Ishikawa (cell line): ENCODE data around the gene TJAP1.

Experiments
- CEBPB ChIP-seq: IDR thresholded peaks from 2 replicates; pipeline ENCODE4 v1.6.1; 2012
- CREB1 ChIP-seq: IDR thresholded peaks from 2 replicates; pipeline ENCODE4 v1.6.1; 2012; ENCODE audit warnings: low read depth
- EGR1 ChIP-seq: IDR thresholded peaks from 2 replicates; pipeline ENCODE4 v1.6.1; 2012
- EP300 ChIP-seq: IDR thresholded peaks from 2 replicates; pipeline ENCODE4 v1.6.1; 2012; ENCODE audit warnings: borderline replicate concordance
- FOXM1 ChIP-seq: IDR thresholded peaks from 2 replicates; pipeline ENCODE4 v1.6.1; 2012; ENCODE audit warnings: low read depth, borderline replicate concordance
- NFIC ChIP-seq: IDR thresholded peaks from 2 replicates; pipeline ENCODE4 v1.6.1; 2012
- RAD21 ChIP-seq: IDR thresholded peaks from 2 replicates; pipeline ENCODE4 v1.6.1; 2012; ENCODE audit warnings: low read depth
- TAF1 ChIP-seq: IDR thresholded peaks from 2 replicates; pipeline ENCODE4 v1.6.1; 2012; ENCODE audit warnings: low read depth, mild to moderate bottlenecking
- TCF12 ChIP-seq: IDR thresholded peaks from 2 replicates; pipeline ENCODE4 v1.6.1; 2012; ENCODE audit warnings: low read depth
- TEAD4 ChIP-seq: IDR thresholded peaks from 2 replicates; pipeline ENCODE4 v1.6.1; 2012
- YY1 ChIP-seq: IDR thresholded peaks from 2 replicates; pipeline ENCODE4 v1.6.1; 2012; ENCODE audit warnings: low read depth
- ZBTB7A ChIP-seq: IDR thresholded peaks from 2 replicates; pipeline ENCODE4 v1.6.1; 2012; ENCODE audit warnings: low read depth
- TF ChIP-seq, protein P1 (sequence below): IDR thresholded peaks from 2 replicates; pipeline ENCODE4 v1.6.1; 2012; ENCODE audit warnings: low read depth, mild to moderate bottlenecking
- TF ChIP-seq, protein P2 (sequence below): IDR thresholded peaks from 2 replicates; pipeline ENCODE4 v1.6.1; 2012
- TF ChIP-seq, protein P3 (sequence below): IDR thresholded peaks from 2 replicates; pipeline ENCODE4 v1.6.1; 2012

The TJAP1 gene

DNA sequence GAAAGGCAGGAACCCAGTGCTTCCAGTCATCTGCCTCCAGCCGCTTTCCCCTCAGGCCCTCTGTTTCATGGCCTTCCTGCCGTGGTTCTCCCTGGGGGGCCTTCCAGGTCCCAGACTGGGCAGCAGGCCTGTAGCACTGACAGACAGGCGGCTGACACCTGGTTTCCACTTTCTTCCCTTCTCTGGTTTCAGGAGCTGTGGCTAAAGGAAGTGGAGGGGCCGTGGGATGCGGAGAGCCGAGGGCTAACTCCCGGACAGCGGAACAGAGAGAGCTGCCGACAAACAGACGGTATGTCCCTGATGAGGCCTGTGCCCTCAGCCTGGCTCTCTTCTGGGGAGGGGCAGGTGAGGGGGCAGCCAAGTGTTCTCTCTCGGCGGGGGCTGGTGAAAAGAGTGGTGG lies 20.3 kb downstream of the TJAP1 start:
- TF ChIP-seq TCF12 (no peak), CEBPB (no peak), TAF1 (no peak), EP300 (no peak), FOXM1 (no peak), ZBTB7A (no peak), TEAD4 (no peak), RAD21 (no peak), CREB1 (no peak), EGR1 (no peak), NFIC (no peak)
- TF ChIP-seq, protein P1, sequence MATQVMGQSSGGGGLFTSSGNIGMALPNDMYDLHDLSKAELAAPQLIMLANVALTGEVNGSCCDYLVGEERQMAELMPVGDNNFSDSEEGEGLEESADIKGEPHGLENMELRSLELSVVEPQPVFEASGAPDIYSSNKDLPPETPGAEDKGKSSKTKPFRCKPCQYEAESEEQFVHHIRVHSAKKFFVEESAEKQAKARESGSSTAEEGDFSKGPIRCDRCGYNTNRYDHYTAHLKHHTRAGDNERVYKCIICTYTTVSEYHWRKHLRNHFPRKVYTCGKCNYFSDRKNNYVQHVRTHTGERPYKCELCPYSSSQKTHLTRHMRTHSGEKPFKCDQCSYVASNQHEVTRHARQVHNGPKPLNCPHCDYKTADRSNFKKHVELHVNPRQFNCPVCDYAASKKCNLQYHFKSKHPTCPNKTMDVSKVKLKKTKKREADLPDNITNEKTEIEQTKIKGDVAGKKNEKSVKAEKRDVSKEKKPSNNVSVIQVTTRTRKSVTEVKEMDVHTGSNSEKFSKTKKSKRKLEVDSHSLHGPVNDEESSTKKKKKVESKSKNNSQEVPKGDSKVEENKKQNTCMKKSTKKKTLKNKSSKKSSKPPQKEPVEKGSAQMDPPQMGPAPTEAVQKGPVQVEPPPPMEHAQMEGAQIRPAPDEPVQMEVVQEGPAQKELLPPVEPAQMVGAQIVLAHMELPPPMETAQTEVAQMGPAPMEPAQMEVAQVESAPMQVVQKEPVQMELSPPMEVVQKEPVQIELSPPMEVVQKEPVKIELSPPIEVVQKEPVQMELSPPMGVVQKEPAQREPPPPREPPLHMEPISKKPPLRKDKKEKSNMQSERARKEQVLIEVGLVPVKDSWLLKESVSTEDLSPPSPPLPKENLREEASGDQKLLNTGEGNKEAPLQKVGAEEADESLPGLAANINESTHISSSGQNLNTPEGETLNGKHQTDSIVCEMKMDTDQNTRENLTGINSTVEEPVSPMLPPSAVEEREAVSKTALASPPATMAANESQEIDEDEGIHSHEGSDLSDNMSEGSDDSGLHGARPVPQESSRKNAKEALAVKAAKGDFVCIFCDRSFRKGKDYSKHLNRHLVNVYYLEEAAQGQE, result no peak
- TF ChIP-seq, protein P2, sequence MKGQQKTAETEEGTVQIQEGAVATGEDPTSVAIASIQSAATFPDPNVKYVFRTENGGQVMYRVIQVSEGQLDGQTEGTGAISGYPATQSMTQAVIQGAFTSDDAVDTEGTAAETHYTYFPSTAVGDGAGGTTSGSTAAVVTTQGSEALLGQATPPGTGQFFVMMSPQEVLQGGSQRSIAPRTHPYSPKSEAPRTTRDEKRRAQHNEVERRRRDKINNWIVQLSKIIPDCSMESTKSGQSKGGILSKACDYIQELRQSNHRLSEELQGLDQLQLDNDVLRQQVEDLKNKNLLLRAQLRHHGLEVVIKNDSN, result no peak
- TF ChIP-seq, protein P3, sequence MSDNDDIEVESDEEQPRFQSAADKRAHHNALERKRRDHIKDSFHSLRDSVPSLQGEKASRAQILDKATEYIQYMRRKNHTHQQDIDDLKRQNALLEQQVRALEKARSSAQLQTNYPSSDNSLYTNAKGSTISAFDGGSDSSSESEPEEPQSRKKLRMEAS, result no peak

DNA sequence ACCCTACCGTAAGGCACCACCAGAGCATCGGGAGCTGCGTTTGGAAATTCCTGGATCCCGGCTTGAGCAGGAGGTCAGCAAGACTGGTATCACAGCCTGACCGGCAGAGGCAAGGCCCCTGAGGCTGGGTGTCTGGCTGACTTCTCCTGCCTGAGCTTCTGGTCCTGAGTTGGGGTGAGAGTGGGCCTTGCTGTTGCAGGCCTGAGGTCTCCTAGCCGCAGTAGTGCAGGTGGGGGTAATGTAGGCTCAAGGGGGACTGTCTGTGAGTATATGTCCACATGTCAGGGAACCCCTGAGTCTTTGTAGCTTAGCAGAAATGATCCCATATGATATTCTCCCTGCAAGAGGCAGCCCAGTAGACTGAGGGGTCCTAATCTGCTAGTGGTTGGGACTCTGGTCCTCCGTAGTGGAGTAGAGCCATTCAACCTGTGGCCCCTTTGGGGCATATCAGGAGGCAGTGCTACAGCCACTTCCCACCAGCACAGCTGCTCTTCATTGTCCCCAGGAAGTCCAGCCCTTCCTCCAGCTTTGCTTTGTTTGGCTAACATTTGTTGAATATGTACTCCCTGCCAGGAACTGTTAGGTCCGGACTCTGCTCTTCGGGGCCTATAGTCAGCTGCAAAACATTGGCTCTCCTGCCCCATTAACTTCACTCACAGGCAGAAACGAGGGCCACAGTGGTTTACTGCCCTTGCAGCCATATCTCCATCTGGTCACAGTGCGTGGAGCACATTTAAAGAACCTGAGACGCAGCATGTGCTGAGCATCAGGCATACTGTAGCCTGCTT lies 21.9 kb downstream of the TJAP1 start:
- no peak for TF ChIP-seq CEBPB

DNA sequence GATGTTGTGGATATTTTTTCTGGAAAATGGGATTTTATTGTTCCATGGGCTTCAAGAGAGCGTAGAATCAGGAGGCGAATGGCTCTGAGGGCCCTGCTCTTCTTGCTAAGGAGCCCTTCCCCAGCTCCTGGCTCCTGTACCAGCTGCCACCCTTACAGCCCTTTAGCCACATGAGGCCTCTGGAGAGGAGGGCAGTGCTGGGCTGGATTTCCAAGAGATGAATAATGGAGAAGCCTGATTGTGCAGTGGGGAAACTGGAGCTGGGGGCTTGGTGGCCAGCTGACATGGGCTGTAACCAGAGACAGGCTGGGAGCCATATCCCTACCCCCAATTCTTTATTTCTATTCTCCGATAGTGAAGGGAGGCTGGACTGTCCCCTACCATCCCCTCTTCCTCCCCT lies 23.6 kb downstream of the TJAP1 start:
- TF ChIP-seq, protein P3, result no peak
- TF ChIP-seq, protein P1, result no peak
- TF ChIP-seq EP300 (no peak), RAD21 (no peak), CEBPB (no peak), EGR1 (no peak), TAF1 (no peak), TCF12 (no peak), YY1 (no peak), NFIC (no peak), FOXM1 (no peak), CREB1 (no peak), TEAD4 (no peak), ZBTB7A (no peak)
- TF ChIP-seq, protein P2, result no peak

DNA sequence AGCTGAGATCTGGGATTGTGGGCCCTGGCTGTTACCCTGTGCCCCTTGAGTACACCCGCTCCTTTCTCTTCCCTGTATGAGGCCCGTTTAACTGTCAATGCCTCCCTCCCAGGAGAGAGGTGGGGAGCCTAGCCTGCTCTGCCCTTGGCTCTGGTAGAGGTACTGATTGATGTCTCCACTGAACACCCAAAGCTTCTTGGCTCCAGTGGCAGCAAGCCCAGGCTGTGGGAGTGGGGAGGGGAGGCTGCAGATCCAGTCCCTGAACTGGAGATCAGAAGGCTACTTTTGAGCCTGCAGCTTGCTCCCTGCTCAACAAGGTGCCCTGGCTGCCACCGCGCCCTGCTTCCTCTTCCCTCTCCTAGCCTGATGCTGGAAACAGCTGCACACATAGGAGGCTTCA lies 25.3 kb downstream of the TJAP1 start:
- TF ChIP-seq, protein P3, result no peak
- TF ChIP-seq NFIC (no peak), TAF1 (no peak), CEBPB (no peak), RAD21 (no peak), FOXM1 (no peak)
- TF ChIP-seq, protein P1, result no peak
